ENCODE results near the gene GUCY1A2.
A peak's percentile ranks its signal among the peaks of the same experiment; 100 is the strongest.

Gene GUCY1A2

DNA sequence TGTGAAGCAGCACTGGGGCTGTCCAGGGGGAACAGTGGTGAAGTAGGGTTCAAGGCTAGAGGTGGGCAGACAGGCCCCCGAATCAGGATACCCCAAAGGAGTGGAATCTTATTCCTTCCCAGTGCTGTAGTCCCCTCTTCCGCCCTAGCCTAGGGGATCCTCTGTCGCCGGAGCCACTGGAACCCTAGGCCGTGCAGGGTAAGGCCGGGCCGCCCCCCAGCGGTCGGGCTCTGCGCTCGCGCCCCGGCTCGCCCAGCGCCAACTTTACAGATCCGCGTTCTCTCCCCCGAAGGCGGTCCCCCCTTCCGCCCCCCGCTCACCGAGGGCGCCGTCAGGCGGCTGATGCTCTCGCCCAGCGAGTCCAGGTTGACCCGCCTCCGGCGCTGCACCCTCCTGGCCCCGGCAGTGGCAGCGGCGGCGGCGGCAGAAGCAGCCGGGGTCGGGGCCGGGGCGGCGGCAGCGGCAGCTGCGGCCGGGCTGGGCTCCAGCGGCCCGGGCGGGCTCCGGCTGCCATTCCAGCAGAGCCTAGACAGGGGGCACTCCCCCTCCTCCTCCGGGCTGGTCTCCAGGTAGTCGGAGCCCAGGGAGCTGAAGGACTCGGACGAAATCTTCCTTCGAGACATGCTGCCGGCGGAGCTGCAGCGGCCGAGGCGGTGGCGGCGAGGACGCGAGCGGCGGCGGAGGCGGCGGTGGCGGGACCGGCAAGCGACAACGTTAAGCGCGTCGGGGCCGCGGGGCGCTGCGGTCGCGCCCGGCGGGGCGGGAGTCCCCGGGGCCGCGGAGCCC lies 650 bp downstream of the GUCY1A2 start:
- no peaks in the 10 kb centered on the region for H3K9me3 ChIP-seq (ENCODE audit: control insufficient read depth, insufficient read depth, low read length)
- peak overlapping the region; percentile 77 for H3K9ac ChIP-seq (ENCODE audit: low read depth, low read length)
- H3K4me1 ChIP-seq (ENCODE audit: insufficient read depth, low read length) = no peaks in the 10 kb centered on the region; the same call in none of the 2 replicates
- no peaks in the 10 kb centered on the region for H3K36me3 ChIP-seq (ENCODE audit: insufficient read depth, low read length)

DNA sequence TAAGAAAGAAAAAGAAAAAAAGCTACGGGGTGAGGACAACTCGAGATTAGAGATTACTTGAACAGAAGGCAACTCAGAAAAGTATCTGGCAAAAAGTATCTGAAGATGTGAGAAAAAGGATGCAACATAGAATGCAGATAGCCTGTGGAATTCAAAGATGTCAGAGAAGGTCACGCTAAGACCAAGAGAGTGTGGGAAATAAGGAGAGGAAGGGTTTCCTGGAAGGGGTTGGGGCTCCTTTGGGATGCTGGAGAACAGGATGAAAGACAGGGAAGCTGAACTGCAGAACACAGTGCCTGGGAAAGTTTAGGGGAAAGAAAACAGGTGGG lies 1.2 kb downstream of the GUCY1A2 start:
- Histone ChIP-seq H3K9ac (ENCODE audit: low read depth, low read length) (peak overlapping the region; percentile 77), H3K36me3 (ENCODE audit: insufficient read depth, low read length) (no peaks in the 10 kb centered on the region), H3K4me1 (ENCODE audit: insufficient read depth, low read length) (no peaks in the 10 kb centered on the region; the same call in none of the 2 replicates), H3K9me3 (ENCODE audit: control insufficient read depth, insufficient read depth, low read length) (no peaks in the 10 kb centered on the region)

DNA sequence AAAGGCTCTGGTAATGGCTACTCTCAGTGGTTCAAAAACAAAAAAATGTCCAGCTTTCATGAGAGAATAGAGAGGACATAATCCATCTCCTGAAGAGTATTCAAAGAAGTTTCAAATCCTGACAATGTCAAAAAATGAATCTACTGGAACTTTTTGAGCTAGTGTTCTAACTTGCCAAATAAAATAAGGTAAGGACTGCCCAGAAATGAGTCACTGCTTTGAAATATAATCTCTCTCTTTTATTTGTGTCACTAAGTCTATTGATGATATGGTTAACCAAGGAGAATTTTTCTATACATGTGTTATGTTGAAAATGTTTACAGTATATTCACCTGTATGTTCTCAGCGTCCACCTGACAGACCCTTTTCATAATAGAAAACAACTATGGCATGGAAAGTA lies 3.4 kb downstream of the GUCY1A2 start:
- H3K36me3 ChIP-seq (ENCODE audit: insufficient read depth, low read length) = no peaks in the 10 kb centered on the region
- no peak overlapping the region for H3K9ac ChIP-seq (ENCODE audit: low read depth, low read length)
- H3K9me3 ChIP-seq (ENCODE audit: control insufficient read depth, insufficient read depth, low read length) = no peaks in the 10 kb centered on the region
- H3K4me1 ChIP-seq (ENCODE audit: insufficient read depth, low read length) = no peaks in the 10 kb centered on the region; the same call in none of the 2 replicates

DNA sequence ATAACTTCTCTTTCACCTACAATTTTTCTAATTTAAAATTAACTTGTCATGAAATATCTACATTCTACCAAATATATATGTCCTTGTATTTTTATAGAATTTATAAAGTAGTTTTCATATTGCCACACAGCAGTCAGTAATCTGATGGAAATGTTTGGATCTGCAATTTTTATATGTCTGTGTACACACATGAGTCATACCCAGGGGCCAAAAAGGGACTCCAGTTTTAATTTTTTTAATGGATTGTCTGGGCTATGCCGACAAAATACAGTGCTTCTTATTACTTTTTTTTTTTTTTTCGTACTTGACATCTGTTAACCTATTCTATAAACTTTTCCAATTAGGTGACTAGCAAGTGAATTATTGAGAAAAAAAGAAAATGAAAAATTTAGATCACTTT lies 6.3 kb downstream of the GUCY1A2 start:
- Histone ChIP-seq H3K9me3 (ENCODE audit: control insufficient read depth, insufficient read depth, low read length) (no peaks in the 10 kb centered on the region), H3K4me1 (ENCODE audit: insufficient read depth, low read length) (no peaks in the 10 kb centered on the region; the same call in none of the 2 replicates), H3K36me3 (ENCODE audit: insufficient read depth, low read length) (no peaks in the 10 kb centered on the region), H3K9ac (ENCODE audit: low read depth, low read length) (no peak overlapping the region)

DNA sequence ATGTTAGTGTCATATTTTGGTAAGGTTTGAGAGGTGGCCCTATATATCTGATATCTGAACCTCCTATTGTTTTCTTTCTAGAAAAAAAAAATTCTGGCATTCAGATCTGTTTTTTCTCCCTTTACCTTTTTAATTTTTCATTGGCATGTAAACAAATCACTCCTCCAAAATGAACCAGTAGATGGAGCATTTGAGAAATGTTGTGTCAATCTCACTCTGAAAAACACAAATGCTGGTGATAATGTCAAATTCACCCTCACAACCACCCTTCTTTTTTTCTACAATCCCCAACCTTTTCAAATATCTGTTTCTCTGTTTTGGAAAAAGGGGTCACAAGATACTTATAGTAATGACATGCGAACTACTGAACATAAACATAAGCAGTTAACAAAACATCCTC lies 9.1 kb downstream of the GUCY1A2 start:
- no peaks in the 10 kb centered on the region for H3K36me3 ChIP-seq (ENCODE audit: insufficient read depth, low read length)
- no peaks in the 10 kb centered on the region for H3K4me1 ChIP-seq (ENCODE audit: insufficient read depth, low read length)
- no peaks in the 10 kb centered on the region for H3K9me3 ChIP-seq (ENCODE audit: control insufficient read depth, insufficient read depth, low read length)
- no peak overlapping the region for H3K9ac ChIP-seq (ENCODE audit: low read depth, low read length)

DNA sequence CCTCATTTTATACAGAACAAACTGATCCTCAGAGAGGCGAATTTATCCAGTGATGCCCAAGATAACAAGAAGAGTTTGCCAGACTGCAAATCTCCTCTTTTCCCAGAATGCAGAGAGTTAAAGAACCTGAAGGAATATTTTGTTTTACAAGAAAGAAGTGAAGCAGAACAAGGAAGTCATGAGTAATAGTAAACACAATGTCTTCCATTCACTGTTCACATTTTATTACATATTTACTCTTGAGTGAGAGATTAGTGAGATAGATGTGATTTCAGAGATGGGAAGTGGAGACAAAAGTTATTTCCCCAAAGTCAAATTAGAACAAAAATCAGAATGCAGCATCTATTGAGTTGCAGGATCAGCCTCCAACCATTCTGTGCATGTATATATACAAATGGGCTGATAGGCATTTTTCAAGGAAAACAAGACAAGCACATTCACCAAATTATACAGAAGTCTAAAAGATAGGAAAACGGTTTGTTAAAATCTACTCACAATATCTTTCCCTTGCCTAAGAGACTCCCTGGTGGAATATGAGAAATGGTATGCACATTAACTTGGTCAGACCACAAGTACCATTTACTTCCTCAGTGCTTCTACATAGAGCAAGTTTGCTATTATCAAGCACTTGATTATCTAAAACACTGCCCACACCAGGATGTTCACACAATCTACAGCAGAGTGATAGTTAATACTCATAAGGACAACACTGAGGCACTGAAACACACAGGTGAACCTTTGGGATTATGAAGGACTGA lies 12.0 kb downstream of the GUCY1A2 start:
- H3K9ac ChIP-seq (ENCODE audit: low read depth, low read length) = no peak overlapping the region
- no peaks in the 10 kb centered on the region for H3K9me3 ChIP-seq (ENCODE audit: control insufficient read depth, insufficient read depth, low read length)
- H3K4me1 ChIP-seq (ENCODE audit: insufficient read depth, low read length) = no peaks in the 10 kb centered on the region
- no peaks in the 10 kb centered on the region for H3K36me3 ChIP-seq (ENCODE audit: insufficient read depth, low read length)

DNA sequence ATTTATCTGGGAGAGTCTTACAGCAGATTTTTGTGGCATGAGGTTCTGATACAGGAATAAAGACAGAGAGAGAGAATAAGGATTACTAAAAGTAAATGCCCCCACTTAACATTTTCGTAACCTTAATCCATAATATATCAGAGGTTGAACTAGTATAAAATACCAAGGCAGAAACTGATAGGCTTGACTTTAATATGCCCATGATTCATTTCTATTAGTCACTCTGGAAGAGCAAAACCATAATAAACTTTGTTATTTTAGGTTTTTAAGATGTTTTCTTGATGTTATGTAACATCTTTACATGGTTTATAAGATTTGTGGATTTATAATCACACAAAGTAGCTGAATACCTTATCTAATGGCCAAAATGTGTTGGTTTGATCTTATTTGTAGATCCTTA lies 19.1 kb downstream of the GUCY1A2 start:
- H3K4me1 ChIP-seq (ENCODE audit: insufficient read depth, low read length) = peaks cover 11% of the 10 kb centered on the region
- no peaks in the 10 kb centered on the region for H3K36me3 ChIP-seq (ENCODE audit: insufficient read depth, low read length)
- H3K9me3 ChIP-seq (ENCODE audit: control insufficient read depth, insufficient read depth, low read length) = no peaks in the 10 kb centered on the region
- H3K9ac ChIP-seq (ENCODE audit: low read depth, low read length) = no peak overlapping the region

DNA sequence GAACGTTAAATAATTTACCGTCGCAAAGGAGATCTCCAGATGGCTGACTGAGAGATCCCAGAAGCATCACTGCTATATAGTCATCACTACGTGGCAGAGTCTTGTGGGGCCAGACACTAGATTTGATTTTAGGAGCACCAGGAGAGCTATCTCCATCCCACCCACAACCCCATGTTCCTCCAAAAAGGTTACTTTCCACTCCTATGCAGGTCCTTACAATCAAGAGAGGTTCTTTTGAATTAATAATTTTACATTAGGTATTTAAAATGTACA lies 19.4 kb downstream of the GUCY1A2 start:
- Histone ChIP-seq H3K9me3 (ENCODE audit: control insufficient read depth, insufficient read depth, low read length) (no peaks in the 10 kb centered on the region), H3K4me1 (ENCODE audit: insufficient read depth, low read length) (peaks cover 11% of the 10 kb centered on the region), H3K9ac (ENCODE audit: low read depth, low read length) (no peak overlapping the region), H3K36me3 (ENCODE audit: insufficient read depth, low read length) (no peaks in the 10 kb centered on the region)

DNA sequence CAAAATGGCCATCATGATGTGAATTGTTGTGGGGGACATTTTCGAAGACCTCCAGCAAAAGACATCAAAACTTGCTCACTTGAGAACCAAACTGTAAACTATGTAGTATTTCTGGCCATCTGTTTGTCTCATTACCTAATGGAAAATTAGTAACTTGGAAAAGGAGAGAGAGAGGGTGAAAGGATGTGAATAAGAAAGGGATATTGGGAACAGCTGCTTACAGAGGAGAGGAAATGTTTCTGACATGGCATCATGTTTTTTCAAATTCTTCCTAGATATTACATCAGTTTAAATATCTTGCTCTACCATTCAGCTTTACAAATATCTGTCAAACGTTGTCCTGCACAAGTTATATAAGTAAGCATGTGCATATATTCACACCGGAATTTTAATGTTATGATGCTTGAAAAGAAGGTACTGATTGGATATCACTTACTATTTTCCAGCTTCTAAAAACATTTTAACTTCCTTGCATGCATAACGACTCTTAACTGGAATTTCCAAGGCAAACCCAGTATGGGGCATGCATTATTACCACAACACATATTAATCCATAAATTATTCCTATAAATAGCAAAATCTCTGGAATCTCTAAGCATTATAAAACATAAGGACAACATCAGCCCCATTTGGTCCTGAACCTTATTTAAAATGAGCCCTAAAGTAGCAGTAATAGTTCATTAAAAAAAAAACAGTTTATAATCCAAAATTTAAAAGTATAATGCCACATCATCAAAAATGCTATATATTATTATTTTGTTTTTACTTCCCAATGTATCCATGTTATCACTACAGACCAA lies 20.0 kb downstream of the GUCY1A2 start:
- Histone ChIP-seq H3K9me3 (ENCODE audit: control insufficient read depth, insufficient read depth, low read length) (no peaks in the 10 kb centered on the region), H3K9ac (ENCODE audit: low read depth, low read length) (no peak overlapping the region), H3K36me3 (ENCODE audit: insufficient read depth, low read length) (no peaks in the 10 kb centered on the region), H3K4me1 (ENCODE audit: insufficient read depth, low read length) (peaks cover 11% of the 10 kb centered on the region)

DNA sequence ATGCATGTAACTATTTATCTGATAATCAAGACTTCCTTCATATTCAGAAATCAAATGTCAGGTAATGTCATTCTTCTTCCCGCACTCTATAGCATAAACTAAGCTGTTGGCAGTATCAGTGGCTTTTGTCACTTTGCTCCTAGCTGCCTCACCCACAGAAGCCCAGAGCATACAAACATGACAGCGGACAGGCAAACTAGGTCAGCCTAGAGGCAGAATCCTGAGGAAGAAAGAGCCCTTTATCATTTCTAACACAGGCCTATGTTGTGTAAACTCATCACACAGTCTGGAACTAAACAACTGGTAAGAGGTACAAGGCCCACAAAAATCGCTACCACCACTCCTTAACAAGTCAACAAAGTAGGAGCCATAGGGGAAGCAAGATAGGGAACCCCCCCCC lies 21.0 kb downstream of the GUCY1A2 start:
- Histone ChIP-seq H3K9me3 (ENCODE audit: control insufficient read depth, insufficient read depth, low read length) (no peaks in the 10 kb centered on the region), H3K36me3 (ENCODE audit: insufficient read depth, low read length) (no peaks in the 10 kb centered on the region), H3K4me1 (ENCODE audit: insufficient read depth, low read length) (peaks cover 11% of the 10 kb centered on the region), H3K9ac (ENCODE audit: low read depth, low read length) (no peak overlapping the region)

DNA sequence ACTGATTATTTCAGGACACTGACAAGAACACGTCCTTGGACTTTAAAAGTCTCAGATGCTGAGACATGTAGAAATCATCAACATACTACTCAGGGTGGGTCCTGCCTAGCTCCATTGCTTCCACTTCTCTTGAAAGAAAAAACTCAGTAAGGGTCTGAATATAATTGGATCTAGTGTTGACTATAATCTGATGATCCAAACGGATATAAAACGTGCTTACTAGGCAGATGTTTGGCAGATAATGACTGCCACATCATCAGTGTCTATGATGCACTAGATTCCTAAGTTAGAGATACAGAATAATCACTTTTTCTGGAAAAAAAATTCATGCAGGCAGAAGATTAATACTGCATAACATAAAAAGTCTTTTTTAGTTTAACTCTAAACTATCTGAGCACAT lies 21.6 kb downstream of the GUCY1A2 start:
- no peaks in the 10 kb centered on the region for H3K36me3 ChIP-seq (ENCODE audit: insufficient read depth, low read length)
- H3K9me3 ChIP-seq (ENCODE audit: control insufficient read depth, insufficient read depth, low read length) = no peaks in the 10 kb centered on the region
- H3K9ac ChIP-seq (ENCODE audit: low read depth, low read length) = no peak overlapping the region
- H3K4me1 ChIP-seq (ENCODE audit: insufficient read depth, low read length) = peaks cover 11% of the 10 kb centered on the region

DNA sequence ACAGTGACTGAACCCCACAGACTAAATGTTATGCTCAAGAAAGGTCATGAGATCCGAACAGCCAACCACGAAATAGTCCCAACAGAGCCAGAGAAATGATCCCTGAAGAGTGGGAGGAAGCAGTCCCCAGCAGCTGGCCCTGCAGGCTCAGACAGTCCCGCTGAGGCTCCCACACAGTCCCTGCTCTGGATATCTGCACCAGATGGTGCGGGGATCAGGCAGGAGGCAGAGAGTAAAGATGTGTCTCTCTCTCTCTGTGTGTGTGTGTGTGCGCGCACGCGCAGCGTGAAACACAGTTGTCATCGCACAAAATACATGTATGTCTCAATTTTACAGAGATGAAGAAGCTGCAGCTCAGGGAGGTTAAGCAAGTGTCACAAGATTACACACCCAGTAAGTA lies 27.9 kb downstream of the GUCY1A2 start:
- H3K4me1 ChIP-seq (ENCODE audit: insufficient read depth, low read length) = no peaks in the 10 kb centered on the region
- H3K9me3 ChIP-seq (ENCODE audit: control insufficient read depth, insufficient read depth, low read length) = no peaks in the 10 kb centered on the region
- H3K9ac ChIP-seq (ENCODE audit: low read depth, low read length) = no peak overlapping the region
- H3K36me3 ChIP-seq (ENCODE audit: insufficient read depth, low read length) = no peaks in the 10 kb centered on the region

DNA sequence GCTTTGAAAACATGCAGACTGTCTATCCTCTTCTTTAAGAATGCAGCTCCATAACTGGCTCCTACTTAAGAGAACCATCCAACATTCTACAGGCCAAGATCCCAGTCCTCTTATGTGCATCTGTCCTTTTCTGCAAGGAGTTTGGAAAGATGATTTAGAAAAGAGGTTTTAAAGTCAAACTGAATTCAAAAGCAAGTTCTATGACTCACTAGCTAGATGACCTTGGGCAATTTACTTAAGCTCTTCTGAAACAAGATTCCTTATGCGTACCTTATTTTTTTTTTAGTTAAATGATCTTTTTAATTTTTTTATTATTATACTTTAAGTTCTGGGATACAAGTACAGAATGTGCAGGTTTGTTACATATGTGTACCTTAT lies 29.2 kb downstream of the GUCY1A2 start:
- no peaks in the 10 kb centered on the region for H3K36me3 ChIP-seq (ENCODE audit: insufficient read depth, low read length)
- no peaks in the 10 kb centered on the region for H3K4me1 ChIP-seq (ENCODE audit: insufficient read depth, low read length)
- H3K9ac ChIP-seq (ENCODE audit: low read depth, low read length) = no peak overlapping the region
- no peaks in the 10 kb centered on the region for H3K9me3 ChIP-seq (ENCODE audit: control insufficient read depth, insufficient read depth, low read length)

DNA sequence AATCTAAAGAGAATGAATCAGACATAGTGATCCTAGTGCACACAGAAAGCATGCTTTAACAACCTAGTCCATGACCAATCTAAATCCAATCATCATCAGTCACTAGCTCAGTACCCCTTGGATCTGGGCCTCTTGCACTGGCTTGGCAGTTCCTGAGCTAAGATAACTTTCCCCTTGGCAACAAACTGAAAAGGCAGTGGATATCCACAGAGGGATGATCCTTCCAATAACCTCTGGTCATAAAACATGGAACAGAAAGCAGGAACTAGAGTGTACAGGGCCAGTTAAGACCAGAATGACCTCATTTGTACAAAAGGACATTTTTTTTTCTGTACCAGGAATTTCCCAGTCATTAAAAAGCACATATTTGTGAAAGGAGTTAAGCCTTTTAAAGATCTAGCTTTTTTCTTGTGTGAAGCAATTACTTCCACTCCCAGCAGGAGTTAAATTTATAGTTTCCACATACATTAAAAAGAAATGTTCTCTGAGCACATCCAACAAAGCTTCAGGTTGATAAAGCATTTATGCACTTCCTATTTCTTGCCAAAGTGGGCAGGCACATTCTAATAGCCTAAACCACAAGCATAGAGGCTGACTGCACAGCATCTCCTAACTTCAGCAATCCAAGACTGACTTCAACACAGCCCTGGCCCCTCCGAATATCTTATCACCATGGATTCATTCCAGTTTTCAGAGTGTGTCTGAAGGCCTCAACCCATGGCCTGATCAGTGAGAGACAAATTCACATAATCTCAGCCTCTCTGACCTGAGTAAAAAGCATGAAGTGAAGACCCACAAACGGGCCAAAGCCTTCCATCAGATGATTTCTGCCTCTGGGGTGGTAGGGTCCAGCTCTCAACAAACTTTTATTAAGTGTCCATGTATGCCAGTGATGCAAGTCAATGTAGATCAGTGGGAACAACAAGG lies 29.9 kb downstream of the GUCY1A2 start:
- H3K9ac ChIP-seq (ENCODE audit: low read depth, low read length) = no peak overlapping the region
- H3K9me3 ChIP-seq (ENCODE audit: control insufficient read depth, insufficient read depth, low read length) = no peaks in the 10 kb centered on the region
- H3K4me1 ChIP-seq (ENCODE audit: insufficient read depth, low read length) = peaks cover 3% of the 10 kb centered on the region; the same call in 1 of the 2 replicates
- no peaks in the 10 kb centered on the region for H3K36me3 ChIP-seq (ENCODE audit: insufficient read depth, low read length)

Measured in ES-I3 (cell line).